Head of caudate nucleus (tissue), 42 donors: Measurements from ENCODE around the gene AFMID.

Source experiments
- DNase-seq, 42 donors: peaks; one replicate each; pipeline versions ENCODE4 v3.0.0 to v3.0.0-alpha.2; 2020 to 2021; ENCODE audit warnings: mixed read lengths in 7 of 42
- intact Hi-C: fragments of 100-400 bp; cut with DNase I; formaldehyde crosslinking; loops from one replicate; pipeline ENCODE4 v1.15.0; 2022

The AFMID gene

DNA sequence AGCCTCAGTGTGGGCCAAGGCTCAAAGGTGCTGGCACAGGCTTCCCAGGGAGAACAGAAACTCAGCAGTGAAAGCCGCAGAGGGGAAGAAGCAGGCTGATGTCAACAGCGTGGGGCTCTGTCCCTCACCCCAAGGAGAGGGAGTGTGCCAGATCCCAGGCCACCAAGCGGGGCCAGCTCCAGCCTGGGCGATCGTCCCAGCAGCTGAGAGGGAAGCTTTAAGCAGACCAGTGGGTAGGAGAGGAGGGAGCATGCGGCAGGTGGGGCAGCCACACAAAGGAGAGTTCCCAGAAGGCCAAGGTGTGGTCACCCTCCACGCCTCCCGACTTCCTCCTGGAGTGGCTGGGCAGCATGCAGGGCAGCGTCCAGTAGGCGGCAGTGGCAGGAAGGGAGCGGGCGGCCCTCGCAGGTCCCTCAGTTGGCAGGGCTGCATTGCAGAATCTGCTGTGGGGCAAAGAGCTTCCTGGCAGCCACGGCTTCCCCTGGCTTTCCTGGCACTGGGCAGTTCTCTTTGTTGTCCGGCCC, 12.8 kb upstream of the AFMID start:
- DNase-seq = peak; percentile 69 to 93 (median 86)
- intact Hi-C loops = loop anchor here (5.0 to 10.0 kb wide), 2 partner anchors 47 to 80 kb away; partner anchors contain the start of gene TMC6

DNA sequence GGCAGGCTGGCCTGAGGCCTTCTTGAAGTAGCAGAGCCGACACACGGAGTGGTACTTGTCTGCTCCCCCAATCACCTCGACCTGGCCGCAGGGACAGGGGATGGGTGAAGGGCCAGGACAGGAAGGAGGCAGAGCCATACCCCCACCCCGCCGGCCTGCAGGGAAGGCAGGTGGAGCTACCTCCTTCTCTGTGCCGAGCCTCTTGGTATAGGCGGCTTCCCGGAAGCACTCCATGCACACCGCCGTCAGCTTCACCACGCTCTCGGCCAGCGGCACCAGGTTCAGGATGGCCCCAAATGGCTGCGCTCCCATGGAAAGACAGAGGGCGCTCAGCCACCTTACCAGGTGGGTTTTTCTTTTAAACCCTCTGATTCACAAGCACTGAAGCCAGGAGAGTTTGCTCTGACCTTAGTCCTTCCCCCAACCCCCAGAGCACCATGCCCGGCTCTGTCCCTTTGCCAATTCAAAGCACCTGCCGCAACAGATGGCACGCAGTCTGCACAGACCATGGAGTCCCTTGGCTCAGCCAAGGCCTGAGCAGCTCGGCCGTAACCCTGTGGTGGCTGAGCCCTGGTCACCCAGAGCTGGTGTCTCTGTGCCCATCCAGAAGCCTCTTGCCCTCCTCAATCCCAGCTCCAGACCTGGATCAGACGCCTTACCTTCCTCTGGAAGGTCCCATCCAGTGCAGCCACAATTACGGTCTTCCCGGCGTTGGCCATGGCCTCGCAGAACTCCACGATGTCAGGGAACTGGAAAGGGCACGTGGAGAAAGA, 12.1 kb upstream of the AFMID start:
- intact Hi-C loops = loop anchor here (5.0 to 10.0 kb wide), 3 partner anchors 48 to 80 kb away; partner anchors contain the start of gene TMC6
- peak in 3 of 42 donors; percentile 22 to 31 (median 25) for DNase-seq

DNA sequence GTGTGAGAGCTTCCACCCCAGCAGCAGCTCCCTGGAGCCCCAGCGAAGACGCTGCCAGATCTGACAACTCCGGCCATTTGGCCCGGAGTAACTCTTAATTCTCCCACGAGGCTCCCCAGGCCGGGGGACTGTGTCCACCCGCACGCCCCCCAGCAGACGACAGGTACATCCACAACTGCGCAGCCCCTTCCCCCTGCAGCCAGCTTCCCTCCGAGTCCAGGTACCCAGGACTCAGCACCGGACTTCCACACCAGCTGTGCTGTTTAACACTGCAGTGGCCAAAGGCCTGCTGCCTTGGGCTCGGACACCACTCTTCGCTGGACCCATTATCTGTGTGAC, 11.6 kb upstream of the AFMID start:
- no peak for DNase-seq
- intact Hi-C loops = loop anchor here (5.0 to 10.0 kb wide), 2 partner anchors 63 to 79 kb away; no protein-coding TSS in a partner anchor

DNA sequence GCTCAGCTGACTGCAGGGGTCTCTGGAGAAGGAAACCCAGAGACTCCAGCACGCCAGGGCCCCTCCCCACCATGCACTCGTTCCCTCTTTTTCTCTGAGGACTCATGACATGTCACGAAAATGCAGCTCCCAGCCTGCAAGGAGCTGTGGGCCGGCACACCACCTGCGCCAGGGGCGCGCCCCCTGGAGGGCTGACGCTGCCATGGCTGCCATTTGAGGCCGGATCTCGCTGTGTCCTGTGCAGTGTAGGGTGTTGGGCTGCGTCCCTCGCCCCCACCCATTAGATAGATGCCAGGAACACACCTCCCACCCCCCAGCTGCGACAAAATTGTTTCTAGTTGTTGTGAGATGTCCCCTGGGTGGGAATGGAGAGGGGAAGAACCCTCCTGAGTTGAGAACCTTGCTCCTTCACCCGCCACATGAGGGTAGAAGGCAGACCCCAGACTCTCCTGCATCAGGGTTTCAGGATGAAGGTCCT, 10.6 kb upstream of the AFMID start:
- intact Hi-C loops = loop anchor here (5.0 to 10.0 kb wide), 2 partner anchors 64 to 78 kb away; no protein-coding TSS in a partner anchor
- peak; percentile 59 to 89 (median 78) for DNase-seq

DNA sequence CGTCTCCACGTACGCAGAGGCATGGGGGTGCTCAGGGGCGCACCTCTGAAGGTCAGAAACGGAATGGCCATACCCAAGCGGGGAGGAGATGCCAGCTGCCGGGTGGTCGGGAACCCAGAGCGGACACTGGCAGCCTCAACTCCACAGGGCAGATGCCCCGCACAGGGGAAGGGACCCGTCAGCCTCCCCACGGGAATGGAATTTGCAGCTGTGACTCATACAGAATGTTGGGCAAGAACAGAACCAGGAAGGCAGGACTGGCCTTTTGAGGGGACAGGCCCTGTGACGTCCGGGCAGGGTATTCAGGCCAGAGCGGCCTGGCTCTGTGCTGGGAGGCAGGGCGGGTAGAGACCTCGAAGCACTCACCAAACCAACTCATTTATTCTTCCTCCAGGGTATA, 7.8 kb upstream of the AFMID start:
- DNase-seq = no peak
- intact Hi-C loops = loop anchor here (5.0 to 10.0 kb wide), 2 partner anchors 67 to 75 kb away; no protein-coding TSS in a partner anchor

DNA sequence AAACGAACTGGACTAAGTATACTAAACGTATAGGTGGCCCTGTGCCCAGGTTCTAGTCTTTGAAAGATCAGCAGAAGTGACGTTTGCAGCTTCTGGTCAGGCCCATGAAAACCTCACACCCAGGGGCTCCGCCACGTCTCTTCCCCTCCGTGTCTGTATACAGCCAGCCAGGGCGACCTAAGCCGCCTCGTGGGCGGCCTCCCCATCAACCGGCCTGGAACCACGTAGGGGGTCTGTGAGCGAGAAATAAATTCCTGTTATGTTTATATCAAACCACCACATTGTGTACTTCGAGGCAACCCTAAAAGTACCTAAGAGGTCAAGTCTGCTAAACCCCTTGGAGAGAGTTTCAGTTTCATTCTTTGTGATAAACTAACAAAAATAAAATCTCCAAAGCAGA, 7.1 kb upstream of the AFMID start:
- intact Hi-C loops = no loop called here
- DNase-seq = no peak

DNA sequence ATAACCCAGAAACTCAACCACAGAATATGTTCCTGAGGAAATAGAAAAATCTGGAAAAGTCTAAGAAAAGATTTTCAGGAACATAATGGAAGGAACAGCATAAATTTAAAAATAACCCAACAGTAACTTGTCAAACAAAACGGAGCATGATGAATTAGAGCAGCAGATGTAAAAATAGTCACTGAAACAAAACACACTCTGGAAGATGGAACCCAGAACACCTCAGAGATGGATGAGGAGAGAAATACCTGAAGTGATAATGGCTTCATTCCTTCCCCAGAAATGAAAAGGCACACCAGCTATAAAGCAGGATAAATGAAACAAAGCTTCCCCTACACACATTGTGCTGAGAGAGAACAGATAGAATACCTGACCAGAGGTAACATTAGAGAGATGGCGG, 6.7 kb upstream of the AFMID start:
- intact Hi-C loops = no loop called here
- no peak for DNase-seq

DNA sequence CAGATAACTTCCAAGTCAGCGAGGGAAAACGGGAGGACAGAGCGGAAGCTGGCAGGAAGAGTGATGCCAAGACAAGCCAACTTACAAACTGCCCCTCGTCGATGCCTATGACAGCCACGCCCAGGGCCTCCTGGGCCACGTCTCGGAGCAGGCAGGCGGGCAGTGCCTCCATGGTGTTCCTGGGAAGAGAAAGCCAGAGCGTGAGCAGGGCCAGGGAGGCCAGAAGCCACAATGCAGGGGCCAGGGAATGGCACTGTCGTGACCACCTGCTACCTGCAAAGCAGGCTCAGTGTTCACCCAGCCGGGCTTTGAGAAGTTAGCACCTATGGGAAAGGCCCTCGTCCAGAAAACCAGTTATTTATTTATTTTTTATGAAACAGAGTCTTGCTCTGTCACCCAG, 4.7 kb upstream of the AFMID start:
- DNase-seq = no peak
- intact Hi-C loops = no loop called here

DNA sequence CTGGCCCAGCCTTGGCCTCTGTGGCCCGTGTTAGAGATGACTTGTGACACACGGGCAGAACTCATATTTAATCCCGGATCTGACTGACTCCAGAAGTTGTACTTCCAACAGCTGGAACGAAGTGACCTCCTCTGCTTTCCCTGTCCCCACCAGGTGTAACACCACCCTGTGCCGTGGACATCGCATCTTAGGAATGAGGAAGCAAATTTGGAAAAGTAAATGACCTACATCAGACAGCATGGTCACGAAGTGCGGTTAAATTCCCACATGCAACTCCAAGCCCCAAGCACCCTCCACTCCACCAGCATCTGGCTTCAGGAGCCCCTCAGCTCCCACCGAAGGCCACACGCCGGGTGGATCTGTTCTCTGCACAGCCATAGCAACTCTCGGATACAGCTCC, 3.2 kb upstream of the AFMID start:
- intact Hi-C loops = no loop called here
- DNase-seq = no peak

DNA sequence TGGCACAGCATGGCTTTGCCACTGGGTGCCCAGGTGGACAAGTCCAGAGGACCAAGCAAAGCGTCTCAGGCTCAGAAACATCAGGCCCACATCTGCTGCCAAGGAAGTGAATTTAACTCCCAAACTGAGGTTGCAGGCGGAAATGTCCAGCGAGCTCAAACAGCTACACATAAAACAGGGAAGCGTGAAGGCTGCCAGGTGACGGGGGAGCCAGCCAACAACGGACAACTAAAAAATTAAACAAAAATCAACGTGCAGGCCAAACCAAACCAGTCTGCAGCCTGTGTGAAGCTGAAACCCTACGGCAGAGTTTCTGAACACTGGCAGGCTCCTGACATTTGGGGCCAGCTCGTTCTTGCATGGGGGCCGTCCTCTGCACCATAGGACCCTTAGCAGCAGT, 2.8 kb upstream of the AFMID start:
- no peak for DNase-seq
- intact Hi-C loops = no loop called here

DNA sequence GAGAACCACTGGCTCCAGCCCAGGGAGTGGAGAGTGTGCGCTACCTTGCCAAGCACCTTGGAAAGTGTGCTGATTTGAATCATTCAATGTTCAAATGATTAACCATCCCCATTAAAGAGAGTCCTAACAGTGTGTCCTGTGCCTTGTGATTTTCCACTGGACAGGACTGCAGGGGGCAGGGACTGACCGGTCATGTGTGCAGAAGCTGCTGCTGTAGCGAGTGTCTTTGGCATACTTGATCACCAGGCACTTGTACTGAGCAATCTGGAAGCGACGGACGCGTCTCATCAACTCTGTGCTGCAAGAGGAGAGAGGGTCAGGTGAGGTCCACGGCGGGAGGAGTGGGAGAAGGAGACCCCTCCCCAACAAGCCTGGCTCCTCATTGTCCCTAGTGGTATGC, 2.3 kb upstream of the AFMID start:
- no peak for DNase-seq
- intact Hi-C loops = no loop called here

DNA sequence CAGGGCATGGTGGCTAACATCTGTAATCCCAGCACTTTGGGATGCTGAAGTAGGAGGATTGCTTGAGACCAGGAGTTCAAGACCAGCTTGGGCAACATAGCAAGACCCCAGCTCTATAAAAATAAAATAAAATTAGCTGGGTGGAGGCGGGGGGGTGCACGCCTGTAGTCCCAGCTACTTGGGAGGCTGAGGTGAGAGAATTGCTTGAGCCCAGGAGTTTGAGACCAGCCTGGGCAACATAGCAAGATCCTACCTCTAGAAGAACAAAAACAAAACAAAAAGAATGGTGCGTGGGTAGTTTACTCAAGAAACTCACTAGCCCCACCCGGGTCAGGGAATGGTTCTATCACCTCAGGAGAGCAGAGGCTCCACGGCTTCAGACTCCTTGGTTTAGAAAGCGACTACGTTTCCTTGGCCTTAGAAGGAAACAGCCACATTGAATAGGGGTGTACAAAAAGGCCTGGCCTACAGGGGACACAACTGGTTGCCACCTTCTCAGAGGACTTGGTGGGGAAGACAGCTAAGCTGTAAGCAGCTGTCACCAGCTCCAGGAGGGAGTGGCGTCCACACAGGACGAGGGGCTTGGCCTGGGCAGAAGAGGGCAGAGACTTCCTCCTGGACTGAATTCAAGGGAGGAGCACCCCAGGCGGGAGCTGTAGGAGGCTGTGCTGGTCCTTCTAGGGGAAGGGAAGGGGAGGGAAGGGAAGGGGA, 1.0 kb upstream of the AFMID start:
- DNase-seq = no peak
- intact Hi-C loops = no loop called here

DNA sequence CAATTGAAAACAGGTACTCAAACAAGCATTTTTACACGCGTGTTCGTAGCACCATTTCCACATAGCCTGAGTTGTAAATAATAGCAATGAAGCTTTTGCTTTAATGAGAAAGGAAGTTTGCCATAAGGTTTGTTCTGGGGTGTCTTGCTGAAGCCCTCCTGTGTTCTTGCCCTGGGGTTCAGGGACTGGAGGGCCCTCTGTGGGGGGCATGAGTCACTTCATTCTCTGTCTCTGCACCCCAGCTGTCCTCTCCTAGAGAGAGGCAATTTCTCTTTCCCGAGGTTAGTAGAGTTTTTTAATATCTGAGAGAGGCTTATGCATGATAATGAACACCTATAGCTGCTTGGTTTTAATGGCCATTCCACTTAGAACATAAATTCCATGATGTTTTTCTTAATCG, 9.6 kb downstream of the AFMID start:
- intact Hi-C loops = no loop called here
- no peak for DNase-seq

DNA sequence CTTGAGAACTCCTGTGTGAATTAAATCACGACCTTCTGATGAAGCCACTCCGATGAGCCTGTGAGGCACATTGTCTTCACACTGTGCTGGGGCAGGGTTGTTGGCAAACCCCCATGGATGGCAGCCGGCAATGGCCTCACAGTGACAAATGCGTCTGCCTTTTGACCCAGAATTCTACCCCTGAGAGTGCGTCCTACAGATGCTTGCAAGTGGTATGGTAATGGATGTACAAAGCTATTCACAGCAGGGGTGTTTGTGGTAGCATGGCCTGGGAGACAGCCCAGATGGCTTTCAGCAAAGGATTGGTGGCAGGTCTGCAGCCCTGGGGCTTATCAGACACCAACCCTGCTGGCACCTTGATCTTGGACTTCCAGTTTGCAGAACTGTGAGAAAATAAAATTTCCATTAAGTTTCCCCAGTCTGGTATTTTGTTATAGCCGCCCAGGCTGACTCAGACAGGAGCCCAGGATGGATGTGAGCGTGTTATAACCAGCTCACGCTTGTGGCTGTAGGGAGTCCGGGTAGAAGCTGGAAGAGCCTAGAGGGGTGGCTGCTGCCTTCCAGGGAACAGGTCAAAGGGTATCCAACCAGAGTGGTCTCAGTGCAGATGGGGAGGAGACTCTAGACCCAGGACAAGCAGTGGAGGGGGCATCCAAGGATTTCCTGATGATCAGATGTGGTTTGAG, 10.1 kb downstream of the AFMID start:
- intact Hi-C loops = no loop called here
- peak in 29 of 42 donors; percentile 33 to 82 (median 62) for DNase-seq

DNA sequence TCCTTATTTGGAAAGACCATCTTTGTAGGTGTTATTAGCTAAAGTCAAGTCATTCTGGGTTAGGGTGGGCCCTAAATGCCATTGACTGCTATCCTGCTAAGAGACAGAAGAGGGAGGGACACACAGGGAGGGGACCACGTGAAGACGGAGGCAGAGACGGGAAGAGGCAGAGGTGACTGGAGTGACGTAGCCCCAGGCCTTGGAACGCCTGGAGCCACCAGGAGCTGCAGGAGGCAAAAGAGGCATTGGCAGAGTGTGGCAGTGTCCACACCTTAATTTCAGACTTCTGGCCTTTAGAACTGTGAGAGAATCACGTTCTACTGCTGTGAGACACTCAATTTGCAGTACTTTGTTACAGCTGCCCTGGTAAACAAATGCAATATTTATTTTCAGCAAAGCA, 13.3 kb downstream of the AFMID start:
- DNase-seq = no peak
- intact Hi-C loops = no loop called here

DNA sequence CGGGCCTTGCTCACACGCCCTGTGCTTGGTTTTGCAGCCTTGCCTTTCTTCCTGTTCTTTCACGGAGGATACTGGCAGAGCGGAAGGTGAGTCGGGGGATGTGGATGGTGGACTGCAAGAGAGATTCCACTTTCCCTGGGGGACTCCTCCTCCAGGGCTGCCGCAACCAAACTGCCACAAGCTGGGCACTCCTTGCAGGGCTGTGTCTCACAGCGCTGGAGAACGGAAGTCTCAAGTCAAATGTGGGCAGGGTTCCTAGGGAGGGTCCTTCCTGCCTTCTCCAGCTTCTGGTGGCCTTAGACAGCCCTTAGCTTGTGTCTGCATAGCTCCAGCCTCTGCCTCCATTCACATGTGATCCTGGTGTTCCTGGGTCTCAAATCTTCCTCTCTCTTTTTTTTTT, 15.5 kb downstream of the AFMID start:
- no peak for DNase-seq
- intact Hi-C loops = no loop called here

DNA sequence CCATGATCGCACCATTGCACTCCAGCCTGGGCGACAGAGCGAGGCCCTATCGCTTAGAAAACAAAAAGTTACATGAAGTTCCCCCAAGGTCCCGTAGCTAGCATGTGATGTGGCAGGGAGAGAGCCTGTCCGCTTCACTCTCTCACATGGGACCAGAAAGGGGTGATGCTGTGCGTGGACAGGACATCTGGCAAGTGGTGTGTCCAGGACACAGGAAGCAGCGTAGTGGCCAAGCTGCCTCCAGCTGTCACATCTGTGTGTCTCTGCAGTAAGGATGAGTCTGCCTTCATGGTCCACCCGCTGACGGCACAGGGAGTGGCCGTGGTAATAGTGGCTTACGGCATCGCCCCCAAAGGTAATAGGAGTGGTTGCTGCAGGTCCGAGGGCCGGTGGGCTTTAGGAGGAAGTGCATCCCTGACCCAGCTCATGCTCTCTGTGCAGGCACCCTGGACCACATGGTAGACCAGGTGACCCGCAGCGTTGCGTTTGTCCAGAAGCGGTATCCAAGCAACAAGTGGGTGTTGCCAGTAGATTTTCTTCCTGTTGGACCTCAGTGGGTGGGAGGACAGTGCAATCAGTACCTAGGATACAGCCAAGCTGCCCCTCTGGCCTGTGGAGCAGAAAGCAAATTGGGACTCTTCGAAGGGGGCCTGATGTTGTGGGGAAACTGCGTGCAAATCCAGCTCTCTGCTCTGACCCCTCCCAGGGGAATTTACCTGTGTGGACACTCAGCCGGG, 17.4 kb downstream of the AFMID start:
- DNase-seq = no peak
- intact Hi-C loops = no loop called here

DNA sequence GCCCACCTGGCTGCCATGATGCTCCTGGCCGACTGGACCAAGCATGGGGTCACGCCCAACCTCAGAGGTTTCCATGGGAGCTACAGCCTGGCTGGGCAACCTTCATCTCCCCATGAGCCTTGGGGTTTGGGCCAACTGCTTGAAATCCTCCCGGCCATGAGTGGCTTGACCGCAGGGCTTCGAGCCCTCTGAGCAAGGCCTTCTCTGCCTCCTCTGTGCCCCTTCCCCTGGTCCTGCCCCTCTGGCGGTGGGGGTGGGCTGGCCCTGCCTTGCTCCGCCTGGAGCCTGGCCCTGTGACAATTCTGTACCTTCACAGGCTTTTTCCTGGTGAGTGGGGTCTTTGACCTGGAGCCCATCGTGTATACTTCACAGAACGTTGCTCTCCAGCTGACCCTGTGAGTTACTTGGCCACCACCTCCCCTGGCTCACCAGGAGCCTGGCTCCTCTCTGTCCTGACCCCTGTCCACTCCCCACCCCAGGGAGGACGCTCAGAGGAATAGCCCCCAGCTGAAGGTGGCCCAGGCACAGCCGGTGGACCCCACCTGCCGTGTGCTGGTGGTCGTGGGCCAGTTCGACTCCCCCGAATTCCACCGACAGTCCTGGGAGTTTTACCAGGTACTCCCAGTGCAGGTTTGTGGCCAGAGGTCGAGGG, 18.1 kb downstream of the AFMID start:
- intact Hi-C loops = no loop called here
- DNase-seq = no peak
